Gastroesophageal sphincter (tissue), 3 donors: ENCODE measurements around the gene PPFIA1.

Experiments
- EP300 ChIP-seq: sonication (generic); formaldehyde crosslinking; IDR thresholded peaks from one replicate; pipeline ENCODE4 v1.6.1; 2017; ENCODE audit warnings: antibody characterized with exemption, mild to moderate bottlenecking
- POLR2A ChIP-seq, 2 donors: fragments of 450-650 bp; IDR thresholded peaks; one replicate each; pipeline ENCODE4 v1.6.1; 2017; ENCODE audit warnings: antibody characterized with exemption in 2 of 2, mild to moderate bottlenecking in 2 of 2, moderate library complexity in 1 of 2
- POLR2AphosphoS5 ChIP-seq: sonication (generic); formaldehyde crosslinking; IDR thresholded peaks from one replicate; pipeline ENCODE4 v1.6.1; 2017; ENCODE audit warnings: antibody characterized with exemption
- TF ChIP-seq, protein P1 (sequence below), 4 experiments: fragments of 200-600 bp in 2 of 4; fragments of 450-650 bp in 2 of 4; sonication (generic) in 1 of 4; IDR thresholded peaks; one replicate each; pipeline ENCODE4 v1.5.1; 2017 to 2019; ENCODE audit warnings: antibody characterized with exemption in 4 of 4, mild to moderate bottlenecking in 2 of 4, moderate library complexity in 2 of 4

DNA sequence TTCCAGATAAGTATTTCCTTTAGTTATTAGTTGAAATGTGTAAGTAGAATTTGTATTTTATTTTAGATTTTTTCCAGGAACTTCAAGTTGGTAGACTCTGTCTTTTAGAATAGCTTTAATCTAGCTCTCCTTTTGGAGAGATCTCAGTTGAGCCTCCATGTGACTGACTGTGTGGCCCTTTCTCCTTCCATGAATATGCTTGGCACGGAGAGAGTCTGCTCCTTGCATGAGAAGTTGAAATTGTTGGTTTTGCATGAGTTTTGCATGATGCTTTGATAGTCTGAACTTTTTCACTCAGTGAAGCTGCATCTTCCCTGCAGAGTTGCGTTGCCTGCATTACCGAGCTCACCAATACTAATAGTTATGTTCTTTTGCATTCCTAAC is 95.0 kb downstream of the PPFIA1 start:
- TF ChIP-seq, protein P1, sequence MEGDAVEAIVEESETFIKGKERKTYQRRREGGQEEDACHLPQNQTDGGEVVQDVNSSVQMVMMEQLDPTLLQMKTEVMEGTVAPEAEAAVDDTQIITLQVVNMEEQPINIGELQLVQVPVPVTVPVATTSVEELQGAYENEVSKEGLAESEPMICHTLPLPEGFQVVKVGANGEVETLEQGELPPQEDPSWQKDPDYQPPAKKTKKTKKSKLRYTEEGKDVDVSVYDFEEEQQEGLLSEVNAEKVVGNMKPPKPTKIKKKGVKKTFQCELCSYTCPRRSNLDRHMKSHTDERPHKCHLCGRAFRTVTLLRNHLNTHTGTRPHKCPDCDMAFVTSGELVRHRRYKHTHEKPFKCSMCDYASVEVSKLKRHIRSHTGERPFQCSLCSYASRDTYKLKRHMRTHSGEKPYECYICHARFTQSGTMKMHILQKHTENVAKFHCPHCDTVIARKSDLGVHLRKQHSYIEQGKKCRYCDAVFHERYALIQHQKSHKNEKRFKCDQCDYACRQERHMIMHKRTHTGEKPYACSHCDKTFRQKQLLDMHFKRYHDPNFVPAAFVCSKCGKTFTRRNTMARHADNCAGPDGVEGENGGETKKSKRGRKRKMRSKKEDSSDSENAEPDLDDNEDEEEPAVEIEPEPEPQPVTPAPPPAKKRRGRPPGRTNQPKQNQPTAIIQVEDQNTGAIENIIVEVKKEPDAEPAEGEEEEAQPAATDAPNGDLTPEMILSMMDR (IDR thresholded peaks at IDR 0.05), result no peak
- TF ChIP-seq POLR2AphosphoS5 (no peak), EP300 (no peak), POLR2A (IDR thresholded peaks at IDR 0.05) (no peak)
